Hematopoietic multipotent progenitor cell treated with erythropoietin and hydrocortisone succinate and interleukin-3 and kit ligand, for 6 days (in vitro differentiated cells): ENCODE measurements around the gene PRPF38A.

Source experiments
- DNase-seq: peaks from one replicate; pipeline ENCODE4 v3.0.0-alpha.2; 2015

The PRPF38A gene

DNA sequence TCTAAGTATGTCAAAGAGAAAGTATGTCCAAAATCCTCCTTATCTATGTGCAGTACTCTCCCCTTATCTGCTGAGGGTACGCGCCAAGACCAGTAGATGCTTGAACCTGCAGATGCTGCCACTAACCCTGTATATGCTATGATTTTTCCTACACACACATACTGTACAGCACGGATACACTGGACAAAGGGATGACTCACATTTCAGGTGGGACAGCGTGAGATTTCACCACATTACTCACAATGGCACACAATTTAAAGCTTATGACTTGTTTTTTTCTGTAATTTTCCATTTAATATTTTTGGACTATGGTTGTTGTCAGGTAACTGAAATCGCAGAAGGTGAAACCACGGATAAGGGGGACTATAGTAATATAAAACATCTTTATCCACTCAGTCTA, 4.3 kb upstream of the PRPF38A start:
- DNase-seq = peak; percentile 13

DNA sequence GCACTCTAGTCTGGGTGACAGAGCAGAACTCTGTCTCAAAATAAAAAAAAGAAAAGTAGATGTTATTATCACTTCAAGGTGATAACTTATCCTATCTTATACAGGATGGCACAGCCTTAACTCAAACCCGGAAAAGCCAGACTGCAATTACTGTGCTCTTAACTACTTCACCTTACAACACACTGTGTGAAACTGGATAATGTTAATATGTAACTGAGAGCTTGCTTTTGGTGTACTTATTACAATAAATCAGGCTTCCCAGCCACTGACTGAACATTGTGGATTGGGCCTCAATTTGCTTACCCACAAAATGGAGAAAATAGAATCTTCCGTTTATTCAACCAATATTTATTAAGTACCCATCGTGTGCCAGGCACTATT, 1.6 kb upstream of the PRPF38A start:
- no peak for DNase-seq

DNA sequence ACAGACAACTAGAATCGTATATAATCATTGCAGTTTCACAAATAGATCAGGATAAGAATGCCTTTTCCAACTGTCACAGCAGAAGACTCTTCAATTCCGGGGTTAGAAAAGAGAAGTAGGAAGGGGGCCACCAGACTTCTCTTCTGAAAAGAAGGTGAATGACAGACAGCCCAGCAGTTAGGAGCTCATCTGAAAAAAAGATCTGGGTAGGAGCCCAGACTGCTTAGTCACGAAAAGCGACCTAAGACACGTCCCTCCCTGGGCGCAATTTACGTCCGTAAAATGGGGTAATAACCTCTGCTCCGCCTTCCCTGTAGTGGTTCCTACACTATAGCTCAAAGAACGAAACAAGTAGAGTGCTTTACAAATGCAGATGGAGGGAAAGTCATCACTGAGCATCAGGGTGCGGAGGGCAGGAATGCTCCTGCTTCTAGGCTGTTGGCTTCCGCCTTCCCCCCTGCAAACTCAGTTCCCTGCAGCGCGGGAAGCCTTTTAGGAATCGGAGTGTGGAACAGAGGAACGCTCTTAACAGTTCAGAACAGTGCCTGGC, 761 bp upstream of the PRPF38A start:
- peak; percentile 95 for DNase-seq

DNA sequence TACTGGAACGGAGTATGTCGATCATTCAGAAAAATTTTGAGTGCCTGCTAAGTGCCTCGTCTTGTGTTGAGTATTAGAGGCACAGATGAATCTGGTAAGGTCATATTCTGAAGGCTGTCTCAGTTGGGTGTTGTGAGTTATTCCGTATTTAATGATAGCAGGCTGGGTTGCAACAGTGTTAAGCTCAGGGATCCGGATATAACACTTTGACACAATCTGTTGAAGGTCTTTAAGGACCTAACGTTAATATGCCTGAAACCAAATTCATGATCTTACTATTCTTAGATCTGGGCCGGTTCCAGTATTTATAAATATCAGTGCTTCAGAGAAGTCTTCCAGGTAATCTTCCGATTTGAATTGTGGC, 555 bp downstream of the PRPF38A start:
- DNase-seq = no peak

DNA sequence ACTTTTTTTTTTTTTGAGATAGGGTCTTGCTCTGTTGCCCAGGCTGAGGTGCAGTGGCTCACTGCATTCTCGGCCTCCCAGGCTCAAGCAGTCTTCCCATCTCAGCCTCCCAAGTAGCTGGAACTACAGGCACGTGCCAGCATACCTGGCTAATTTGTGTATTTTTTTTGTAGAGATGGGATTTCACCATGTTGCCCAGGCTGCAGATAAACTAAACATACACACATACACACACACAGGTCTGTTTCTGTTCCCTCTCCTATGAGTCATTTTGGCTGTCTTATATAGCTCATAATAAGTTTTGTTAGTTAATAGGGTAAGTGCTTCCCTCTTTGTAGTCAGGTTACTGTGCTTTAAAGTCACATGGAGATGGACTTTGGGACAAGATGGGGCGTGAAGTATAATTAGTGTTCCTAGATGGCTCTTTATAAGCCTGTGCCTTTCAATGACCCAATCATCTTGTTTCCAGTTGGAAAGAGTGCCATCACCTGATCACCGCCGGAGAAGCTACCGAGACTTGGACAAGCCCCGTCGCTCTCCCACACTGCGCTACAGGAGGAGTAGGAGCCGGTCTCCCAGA, 9.1 kb downstream of the PRPF38A start:
- DNase-seq = no peak

DNA sequence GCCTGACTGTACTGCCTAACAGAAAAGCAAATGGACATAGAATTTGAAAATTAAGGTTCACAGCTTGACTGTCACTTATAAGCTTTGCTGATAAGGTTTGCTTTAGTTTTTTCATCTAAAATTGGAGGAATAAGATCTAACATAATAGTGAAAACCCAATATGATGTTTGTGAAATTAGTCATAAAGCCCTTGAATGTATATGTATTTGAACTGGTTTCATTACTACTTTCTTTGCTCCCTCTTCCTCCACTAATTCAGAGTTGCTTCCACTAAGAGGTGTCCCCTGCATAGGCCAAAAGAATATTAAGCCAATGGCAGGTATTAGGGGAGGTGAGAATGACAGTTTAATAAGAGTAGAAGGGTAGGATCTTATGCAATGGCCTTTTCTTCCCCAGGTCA, 10.5 kb downstream of the PRPF38A start:
- DNase-seq = no peak

DNA sequence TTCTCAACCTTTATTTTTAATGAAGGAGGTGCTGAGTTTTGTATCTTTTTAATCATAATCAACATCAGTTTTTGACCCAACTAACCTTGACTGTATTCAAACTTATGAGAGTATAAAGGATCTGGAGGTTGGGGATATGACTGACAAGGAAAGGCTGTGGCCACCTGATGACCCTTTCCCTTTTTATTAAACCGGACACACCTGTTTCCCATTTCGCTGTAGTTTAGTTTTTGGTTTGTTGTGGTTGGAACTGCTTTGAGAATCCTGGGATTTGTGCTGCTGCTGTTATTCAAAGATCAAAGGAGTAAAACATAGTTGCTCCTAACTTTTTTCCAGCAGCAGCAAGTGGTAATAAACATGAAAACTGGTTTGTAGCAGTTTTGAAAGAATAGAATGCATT, 12.4 kb downstream of the PRPF38A start:
- no peak for DNase-seq

DNA sequence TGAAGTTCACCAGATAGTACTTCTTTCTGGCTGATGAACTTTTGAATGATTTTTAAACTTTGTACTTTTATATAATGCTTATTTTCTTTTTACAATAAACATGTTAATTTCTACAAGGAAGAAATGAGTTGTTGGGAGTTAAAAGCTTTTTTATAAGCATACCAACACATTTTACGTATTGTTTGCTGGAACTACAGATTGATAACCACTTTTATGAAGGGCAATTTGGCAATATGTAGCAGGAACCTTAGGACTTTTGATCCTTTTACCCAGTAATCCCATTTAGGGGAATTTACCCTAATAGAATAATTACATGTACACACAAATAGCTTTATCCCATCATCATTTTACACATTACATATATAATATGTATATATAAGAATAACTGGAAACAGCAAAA, 16.3 kb downstream of the PRPF38A start:
- DNase-seq = no peak

DNA sequence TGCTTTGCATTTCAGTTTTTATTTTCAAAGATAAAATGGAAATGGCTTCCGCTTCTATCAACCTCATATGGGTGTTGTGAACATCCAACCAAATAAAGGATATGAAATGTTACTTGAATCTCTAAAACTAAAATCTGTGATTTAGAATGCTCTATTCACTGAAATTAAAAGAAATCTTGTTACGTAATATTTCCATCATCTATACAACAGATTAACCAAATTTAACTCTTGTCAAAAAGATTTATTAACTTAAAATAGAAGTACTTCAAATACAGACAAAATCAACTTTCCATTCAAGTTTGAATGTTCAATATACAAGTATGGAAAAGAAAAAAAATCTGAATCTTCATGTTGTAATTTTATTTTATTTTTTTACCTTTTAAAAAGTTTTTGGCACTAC, 18.7 kb downstream of the PRPF38A start:
- DNase-seq = no peak

DNA sequence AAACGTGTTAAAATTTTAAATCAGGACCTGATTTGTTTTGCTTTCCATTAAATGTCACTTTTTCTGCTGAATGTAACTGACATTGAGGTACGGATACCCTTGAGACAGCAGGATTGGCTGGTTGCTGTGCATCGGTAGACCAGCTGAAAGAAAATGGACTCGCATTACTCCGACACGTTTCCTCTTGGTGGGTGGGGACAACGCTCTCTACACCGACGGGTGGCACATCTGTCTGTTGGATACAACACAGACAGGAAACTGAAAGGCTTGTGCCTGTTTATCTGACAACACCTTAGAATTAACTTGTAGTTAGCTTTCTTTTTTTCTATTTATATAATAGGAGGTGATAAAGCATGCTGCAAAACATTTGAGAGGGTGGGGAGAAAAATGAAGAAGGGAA, 19.4 kb downstream of the PRPF38A start:
- peak; percentile 66 for DNase-seq

DNA sequence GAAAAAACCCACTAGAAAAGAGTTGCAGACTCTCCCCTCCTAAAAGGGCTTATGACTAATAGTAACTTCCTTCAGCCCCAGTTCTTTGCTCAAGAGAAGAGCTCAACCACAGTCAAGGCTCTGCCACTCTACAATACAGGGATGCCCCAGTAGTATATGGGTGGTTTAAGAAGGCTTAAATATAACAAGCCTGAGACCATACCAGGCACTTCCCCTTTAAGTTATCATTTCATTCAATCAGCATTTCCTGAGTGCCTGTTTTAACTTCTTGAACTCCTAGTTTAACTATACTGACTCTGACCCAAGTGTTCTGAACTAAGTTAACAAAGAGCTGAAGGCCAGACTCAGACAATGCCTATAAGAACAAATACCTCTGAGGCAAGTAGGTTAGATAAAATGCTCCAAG, 19.8 kb downstream of the PRPF38A start:
- DNase-seq = peak; percentile 78

DNA sequence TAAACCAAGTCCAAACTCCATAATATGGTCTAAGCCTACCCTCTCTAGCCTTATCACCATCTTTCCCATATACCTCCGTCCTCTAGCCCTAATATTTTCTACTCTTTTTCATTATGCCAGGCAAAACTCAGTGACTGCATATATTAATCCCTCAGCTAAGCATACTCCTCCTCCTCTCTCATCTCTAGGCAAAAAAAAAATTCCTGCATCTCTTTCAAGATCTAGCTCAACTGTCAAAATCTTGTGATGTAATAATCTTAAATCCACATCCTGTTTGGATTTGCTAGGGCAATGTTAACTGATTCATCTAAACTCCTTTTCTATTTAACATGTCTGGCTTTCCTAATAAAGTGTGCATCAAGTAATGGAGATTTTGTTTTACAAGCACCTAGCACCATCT, 20.4 kb downstream of the PRPF38A start:
- DNase-seq = peak; percentile 44

DNA sequence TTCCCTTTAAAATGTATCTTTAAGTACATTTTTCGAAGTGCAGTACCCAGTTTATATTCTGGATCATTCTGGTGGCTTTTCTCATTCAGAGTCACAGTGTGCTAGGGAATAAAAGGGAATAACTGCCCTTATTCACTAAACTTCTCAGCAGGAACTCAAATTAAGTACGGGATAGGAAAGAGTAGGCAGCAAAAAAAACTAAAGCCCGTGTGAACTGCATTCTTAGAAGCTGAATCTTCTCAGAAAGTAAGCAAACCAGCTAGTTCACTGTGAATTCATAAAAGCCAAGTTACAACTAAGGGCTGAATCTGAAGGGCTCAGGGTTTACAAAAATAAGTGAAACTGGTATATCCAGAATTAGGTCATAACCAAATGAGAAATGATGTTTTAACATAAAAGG, 22.0 kb downstream of the PRPF38A start:
- DNase-seq = no peak

DNA sequence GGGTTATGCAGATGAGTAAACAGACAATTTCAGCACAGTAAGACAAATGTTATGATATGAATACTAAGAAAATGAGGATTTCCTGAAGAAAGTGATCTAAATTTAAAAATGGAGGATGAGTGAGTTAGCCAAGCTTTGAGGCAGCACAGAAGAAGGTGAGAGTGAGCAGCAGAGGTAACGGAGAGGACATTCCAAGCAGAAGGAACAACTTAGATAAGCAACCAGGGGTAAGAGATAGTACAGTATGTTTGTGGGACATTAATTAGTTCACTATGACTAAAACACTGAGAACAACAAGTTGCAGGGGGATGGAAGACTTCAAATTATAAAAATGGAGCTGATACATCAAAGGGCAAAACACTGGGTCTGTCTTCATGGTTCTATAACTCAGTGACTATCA, 22.8 kb downstream of the PRPF38A start:
- DNase-seq = no peak

DNA sequence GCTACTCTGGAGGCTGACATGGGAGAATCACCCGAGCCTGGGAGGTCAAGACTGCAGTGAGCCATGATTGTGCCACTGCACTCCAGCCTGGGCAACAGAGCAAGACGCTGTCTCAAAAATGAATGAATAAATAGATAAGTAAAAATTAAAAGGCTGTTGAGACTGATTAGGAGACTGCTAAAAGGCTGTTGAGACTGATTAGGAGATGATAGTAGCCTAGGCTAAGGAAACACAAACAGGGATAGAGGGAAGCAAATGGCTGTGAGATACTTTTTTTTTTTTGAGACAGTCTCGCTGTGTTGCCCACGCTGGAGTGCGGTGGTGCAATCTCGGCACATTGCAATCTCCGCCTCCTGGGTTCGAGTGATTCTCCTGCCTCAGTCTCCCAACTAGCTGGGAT, 28.4 kb downstream of the PRPF38A start:
- peak; percentile 31 for DNase-seq

DNA sequence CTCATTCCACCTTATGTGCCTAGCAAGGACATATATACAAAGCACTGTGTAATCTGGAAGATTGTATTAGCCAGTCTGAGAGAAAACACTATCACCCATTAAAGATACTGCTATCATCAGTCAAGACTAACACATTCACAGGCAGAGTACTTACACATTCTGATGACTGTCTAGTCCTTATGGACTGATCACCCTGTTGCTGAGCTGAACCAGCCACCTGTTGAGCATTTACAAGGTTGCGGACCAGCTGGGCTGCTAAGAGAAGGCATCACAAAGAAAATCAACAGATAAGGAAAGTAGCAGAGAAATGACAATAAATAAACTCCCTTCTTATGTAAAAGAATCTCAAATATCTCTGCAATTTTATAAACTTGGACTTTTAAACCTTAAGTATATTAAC, 30.8 kb downstream of the PRPF38A start:
- DNase-seq = no peak

DNA sequence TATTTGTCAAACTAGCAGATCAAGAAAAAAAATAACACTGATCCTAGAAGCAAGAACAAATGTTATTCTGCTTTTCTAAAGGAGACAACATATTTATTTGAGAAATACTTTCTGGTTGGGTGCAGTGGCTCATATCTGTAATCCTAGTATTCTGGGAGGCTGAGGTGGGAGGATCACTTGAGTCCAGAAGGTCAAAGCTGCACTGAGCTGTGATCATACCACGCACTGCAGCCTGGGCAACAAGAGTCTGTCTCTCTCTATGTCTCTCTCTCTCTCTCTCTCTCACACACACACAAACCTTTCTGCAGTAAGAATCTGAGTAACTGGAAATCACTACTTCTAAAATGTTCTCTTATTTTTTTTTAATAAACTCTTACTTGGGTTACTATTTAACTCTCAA, 31.2 kb downstream of the PRPF38A start:
- DNase-seq = no peak

DNA sequence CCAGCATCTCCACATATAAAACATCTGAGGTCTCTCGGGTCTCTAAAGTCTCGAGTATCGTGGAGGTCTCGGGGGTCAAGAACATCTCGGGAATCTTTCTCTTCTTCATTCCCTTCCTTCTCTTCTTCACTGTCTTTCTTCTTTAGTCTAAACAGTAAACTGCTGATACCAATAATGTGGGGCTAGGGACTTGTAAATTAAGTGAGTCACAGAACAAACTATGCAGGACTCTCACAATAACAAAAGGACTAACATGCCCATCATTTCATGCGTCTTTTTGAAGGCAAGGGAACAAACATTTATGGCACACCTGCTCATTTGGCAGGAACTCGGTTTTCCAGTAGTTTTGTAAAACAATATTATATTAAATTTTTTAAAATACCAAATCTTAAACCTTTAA, 32.4 kb downstream of the PRPF38A start:
- no peak for DNase-seq

DNA sequence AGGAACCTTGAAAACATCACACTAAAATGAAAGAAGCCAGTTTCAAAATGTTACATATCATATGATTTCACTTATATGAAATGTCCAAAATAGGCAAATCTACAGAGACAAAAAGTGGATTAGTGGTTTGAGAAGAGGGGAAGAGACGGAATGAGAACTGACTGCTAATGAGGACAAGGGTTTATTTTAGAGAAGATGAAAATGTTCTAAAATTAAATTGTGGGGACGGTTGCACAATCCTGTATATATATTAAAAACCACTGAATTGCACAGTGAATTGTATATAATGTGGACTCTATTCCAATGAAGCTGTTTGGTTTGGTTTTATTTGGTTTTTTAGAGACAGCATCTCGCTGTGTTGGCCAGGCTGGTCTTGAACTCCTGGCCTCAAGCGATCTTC, 35.6 kb downstream of the PRPF38A start:
- DNase-seq = no peak

DNA sequence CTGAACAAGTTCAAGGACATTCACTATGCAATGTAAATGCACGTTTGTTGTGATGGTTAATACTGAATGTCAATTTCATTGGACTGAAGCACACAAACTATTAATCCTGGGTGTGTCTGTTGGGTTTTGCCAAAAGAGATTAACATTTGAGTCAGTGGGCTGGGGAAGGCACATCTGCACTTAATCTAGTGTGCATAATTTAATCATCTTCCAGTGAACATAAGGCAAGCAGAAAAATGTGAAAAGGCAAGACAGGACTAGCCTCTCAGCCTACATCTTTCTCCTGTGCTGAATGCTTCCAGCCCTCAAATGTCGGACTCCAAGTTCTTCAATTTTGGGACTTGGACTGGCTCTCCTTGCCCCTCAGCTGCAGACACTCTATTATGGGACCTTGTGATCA, 40.1 kb downstream of the PRPF38A start:
- DNase-seq = no peak

DNA sequence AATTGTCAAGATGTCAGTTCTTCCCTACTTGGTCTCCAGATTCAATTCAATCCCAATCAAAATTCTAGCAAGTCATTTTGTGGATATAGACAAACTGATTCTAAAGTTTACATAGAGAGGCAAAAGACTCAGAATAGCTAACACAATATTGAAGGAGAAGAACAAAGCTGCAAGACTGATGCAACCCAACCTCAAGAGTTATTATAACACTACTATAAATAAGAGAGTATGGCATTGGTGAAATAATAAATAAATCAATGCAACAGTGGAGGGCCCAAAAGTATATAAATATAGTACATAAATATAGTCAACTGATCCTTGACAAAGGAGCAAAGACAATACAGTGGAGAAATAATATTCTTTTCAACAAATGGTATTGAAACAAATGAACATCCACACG, 49.7 kb downstream of the PRPF38A start:
- DNase-seq = no peak

DNA sequence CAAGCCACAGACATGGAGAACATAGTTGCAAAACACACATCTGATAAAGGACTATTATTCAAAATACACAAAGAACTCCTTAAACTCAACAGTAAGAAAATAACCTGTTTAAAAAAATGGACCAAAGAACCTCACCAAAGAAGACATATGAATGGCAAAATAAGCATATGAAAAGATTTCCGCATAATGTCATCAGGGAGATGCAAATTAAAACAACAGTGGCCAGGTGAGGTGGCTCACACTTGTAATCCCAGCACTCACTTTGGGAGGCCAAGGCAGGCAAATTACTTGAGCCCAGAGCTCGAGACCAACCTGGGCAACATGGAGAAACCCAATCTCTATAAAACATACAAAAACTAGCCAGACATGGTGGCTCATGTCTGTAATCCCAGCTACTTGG, 50.4 kb downstream of the PRPF38A start:
- no peak for DNase-seq

DNA sequence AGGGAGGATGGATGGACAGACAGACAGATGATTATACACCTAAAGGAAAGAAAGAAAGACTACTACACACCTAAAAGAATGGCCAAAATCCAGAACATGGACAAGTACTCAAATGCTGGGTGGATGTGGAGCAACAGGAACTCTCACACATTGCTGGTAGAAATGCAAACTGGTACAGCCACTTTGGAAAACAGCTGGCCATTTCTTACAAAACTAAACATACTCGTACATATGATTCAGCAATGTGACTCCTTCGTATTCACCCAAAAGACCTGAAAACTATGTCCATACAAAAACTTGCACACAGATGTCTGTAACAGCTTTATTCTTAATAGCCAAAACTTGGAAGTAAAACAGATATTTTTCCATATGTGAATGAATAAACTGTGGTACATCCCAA, 51.3 kb downstream of the PRPF38A start:
- no peak for DNase-seq

DNA sequence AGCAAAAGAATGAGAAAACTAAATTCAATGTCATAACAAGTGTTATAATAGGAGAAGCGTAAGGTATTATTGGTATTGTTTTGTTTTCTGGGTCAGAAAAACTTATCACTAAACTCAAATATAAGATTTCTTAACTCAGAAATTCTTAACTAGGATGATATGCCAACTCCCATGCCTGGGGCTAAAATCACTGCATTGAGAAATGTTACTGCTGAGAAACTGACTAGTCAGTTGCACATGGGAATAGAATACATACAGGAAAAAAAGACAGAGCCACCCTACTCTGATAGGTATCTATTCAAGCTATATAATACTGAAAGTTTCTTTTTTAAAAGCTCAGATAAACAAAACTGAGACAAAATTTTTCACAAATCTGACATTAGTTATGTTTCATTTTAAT, 56.3 kb downstream of the PRPF38A start:
- no peak for DNase-seq

DNA sequence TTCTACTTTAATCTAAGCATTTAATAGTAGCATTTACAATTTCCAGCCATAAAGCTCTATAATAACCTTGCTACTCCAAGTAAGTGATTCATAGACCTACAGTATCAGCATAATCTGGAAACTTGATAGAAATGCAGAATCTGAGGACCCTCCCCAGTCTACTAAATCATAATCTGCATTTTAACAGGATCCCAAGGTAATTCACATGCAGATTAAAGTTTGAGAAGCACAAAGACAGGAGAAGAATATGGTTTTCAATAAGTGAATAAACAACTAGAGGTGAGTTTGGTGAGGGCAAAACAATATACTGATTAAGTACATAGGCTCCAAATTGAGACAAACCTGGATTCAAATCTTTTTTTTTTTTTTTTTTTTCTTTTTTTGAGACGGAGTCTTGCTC, 57.4 kb downstream of the PRPF38A start:
- no peak for DNase-seq

DNA sequence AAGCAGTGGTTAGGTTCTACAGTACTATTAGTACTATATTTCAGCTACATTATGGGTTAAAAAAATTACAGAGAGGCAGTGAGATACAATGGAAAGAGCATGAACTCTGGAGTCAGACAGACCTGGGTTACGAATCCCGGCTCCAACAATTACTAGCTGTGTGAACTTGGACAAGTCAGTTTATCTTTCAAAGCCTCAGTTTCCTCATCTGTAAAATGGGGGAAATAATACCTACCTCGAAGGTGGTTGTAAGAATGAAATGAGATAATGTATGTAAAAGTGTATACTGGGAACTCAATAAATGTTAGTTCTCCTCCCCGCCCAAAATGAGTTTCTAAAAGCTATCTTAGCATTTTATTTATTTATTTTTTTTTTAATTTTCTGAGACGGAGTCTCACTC, 59.5 kb downstream of the PRPF38A start:
- DNase-seq = no peak
